GM18909 (cell line): ENCODE results near the gene MICOS13.

Experiments
- ATAC-seq: cut with Tn5 transposase; IDR thresholded peaks from one replicate; pipeline ENCODE4 v1.9.1; 2021; ENCODE audit warnings: mild to moderate bottlenecking; ENCODE audit not compliant: unreplicated experiment, poor library complexity

The MICOS13 gene, protein sequence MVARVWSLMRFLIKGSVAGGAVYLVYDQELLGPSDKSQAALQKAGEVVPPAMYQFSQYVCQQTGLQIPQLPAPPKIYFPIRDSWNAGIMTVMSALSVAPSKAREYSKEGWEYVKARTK

GRCh38 chr19:5680437-5681368, at the start of gene MICOS13, which contains the start of gene HSD11B1L:
Gene MICOS13, minus strand, starts transcription at chr19:5680516. Its CDS starts 30 bp downstream, at chr19:5680486.
Gene HSD11B1L, plus strand, starts transcription at chr19:5681027. Its CDS starts 3,806 bp downstream, at chr19:5684833.
- ATAC-seq = peak; percentile 86

DNA sequence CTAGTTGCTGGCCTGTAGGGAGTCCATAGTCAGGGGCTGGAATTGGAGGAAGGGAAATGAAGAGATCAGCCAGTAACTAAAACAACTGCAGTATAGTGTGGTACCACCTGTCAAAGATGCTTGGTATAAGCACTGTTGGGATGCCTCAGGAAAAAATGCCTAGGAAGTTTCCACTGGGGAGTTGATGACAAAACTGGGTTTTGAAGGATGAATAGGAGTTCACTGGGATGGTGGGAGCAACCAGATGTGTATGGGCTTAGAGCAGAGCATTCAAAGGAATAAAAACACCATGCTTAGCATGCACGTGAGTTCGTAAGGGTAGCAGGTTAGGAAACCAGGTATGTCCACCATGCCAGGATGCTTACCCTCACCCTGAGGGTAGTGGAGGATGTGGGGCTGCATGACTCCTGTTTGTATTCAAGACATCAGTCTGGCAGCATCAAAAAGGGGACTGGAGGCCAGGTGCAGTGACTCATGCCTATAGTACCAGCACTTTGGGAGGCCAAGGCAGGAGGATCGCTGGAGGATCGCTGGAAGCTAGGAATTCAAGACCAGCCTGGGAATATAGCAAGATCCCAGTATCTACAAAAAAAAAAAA, 47.2 kb upstream of the MICOS13 start:
- ATAC-seq = no peak

DNA sequence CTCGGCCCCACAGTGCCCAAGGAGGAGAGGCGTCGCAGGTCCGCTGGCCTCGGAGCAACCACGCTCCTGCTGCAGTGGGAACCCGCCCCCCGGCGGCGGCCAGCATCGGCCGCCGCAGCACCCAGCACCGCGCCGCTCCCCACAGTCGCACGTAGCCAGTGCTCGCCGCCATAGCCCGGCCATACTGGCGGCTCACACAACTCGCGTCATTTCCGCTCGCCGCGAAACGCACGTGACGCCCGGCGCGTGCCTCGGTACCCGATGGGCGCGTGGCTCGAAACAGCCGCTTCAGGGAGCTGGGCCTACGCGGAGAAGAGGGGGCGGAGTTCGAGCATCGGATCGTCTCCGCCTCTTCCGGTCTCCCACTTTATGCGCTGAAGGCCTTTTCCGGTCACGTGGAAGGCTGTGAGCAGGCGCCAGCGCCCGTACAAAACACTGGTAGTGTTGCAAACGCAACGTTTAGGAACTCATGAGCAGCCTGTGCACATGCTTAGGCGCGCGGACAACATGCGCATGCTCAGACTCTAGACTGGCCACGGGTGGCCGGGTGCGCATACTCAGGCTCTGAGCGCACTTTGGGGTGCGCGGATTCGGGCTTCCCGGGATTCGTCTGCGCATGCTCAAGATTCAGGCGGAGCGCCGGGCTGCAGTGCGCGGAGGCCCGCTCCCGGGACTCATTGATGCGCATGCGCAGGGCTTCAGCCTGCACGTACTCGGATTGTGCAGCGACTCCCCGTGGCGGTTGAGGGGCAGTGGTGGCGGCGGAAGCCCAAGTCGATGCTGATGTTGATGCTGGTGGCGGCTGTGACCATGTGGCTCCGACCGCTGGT, 39.9 kb upstream of the MICOS13 start, which contains the start of the genes CATSPERD and LONP1:
Gene CATSPERD, plus strand, starts transcription at position 677 of the 830 bp plus-strand sequence. Its CDS starts 101 bp downstream, at position 778.
Gene LONP1, minus strand, starts transcription at position 186 of the 830 bp plus-strand sequence. Its CDS starts 14 bp downstream, at position 172.
- ATAC-seq = peak; percentile 92

DNA sequence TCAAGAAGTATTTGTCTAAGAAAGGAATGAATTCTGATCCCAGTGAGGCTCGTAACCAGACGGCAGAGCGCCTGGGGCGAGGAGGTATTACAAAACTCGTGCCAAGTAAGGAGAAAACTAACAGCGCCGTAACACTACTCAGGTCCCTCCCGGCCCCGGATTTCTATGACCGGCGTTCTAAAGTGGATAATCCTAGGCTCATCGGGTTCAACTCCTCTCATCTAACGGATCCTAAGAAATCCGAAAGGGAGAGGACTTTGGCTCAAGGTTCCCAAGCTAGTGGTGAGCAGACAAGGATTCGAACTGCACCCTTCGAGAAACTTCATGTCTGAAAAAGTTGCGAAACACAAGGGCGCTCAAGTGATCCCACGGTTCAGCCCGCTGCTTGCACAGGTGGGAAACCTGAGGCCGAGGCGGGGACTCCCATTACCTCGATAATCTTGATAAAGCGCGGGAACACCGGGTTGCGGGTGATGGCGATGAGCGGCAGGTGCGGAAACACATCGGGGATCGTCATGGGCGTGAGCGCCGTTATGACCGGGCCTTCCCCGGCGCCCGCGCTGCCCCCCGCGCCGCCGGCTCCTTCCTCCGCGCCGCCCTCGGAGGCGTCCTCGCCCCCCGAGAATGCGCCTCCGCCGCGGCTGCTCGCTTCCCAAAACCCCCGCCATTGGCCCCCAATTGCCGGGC, 39.1 kb upstream of the MICOS13 start:
- peak; percentile 0 for ATAC-seq

- ATAC-seq = no peak
These were observed 38.4 kb upstream of the MICOS13 start for GRCh38 chr19:5718579-5719273.

DNA sequence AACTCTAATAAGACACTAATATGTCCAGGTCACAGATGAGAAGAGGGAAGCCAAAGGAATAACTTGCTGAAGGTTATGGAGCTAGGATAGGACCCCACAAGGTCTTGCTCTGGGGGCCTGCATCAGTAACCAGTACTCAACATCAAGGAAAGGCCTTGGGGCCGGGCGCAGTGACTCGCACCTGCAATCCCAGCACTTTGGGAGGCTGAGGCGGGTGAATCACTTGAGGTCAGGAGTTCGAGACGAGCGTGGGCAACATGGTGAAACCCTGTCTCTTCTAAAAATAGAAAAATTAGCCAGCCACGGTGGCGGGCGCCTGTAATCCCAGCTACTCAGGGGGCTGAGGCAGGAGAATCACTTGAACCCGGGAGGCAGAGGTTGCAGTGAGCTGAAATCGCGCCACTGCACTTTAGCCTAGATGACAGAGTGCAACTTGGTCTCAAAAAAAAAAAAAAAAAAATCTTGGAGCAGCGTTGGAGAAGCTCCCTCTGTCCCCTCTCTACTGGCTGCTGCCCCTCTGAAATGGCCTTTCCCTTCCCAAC, 37.8 kb upstream of the MICOS13 start:
- no peak for ATAC-seq

DNA sequence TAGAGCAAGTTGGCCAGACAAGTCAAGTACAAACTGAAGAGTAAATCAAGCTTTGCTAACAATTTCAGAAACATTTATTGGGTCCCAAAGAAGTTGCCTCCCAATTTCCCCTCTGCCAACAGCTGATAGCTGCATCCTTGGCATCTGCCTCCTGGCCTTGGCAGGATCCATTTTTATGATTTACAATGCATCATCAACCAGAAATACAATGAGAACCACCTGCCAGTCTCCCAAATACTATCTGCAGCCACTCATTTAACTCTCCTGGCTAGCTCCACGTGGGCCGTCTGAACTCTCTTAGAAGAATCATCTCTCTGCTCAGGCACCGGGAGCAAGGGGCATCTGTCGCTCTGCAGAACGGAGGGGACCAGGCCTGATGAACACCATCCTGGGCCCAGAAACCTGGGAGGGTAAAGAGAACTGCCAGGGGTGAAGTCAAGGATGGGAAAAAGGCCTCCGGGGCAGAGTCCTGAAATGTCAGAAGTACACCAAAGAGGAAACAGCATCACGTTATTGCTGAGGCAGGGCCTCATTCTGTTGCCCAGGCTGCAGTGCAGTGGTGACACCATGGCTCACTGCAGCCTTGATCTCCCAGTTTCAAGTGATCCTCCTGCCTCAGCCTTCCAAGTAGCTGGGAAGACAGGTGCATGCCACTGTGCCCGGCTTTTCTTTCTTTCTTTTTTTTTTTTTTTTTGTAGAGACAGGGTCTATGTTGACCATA, 37.1 kb upstream of the MICOS13 start:
- ATAC-seq = no peak

DNA sequence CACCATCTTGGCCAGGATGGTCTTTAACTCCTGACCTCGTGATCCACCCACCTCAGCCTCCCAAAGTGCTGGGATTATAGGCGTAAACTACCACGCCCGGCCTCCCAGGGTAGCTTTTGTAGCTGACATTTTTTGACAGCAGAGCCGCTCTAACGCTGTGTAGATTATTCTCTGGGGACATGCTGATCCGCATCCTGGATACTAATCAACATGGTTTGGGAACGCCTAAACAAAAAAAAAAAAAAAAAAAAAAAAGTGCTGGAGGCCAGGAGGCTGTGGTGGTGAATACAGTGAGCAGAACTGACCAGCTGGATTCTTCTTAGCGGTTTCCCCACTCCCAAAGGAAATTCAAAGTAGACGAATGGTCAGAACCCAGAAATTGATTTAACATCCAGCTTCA, 34.5 kb upstream of the MICOS13 start:
- no peak for ATAC-seq

GRCh38 chr19:5713228-5713627, 32.9 kb upstream of the MICOS13 start:
- no peak for ATAC-seq

GRCh38 chr19:5711713-5712161, 31.4 kb upstream of the MICOS13 start:
- no peak for ATAC-seq

- no peak for ATAC-seq
These were observed 30.7 kb upstream of the MICOS13 start for GRCh38 chr19:5711025-5711424.

- ATAC-seq = no peak
These were observed 27.6 kb upstream of the MICOS13 start for GRCh38 chr19:5707576-5708575.

- ATAC-seq = no peak
These were observed 26.7 kb upstream of the MICOS13 start for GRCh38 chr19:5706876-5707573.

- ATAC-seq = no peak
These were observed 25.2 kb upstream of the MICOS13 start for GRCh38 chr19:5705552-5705951.

- no peak for ATAC-seq
These were observed 23.8 kb upstream of the MICOS13 start for GRCh38 chr19:5703819-5704818.
